Cerebellar cortex (tissue), 1 donor: ENCODE data around the gene PLSCR5.
A peak's percentile ranks its signal among the peaks of the same experiment; 100 is the strongest.

Source experiments
- DNase-seq: peaks from one replicate; pipeline ENCODE4 v3.0.0-alpha.2; 2015; ENCODE audit warnings: low spot score

The PLSCR5 gene

GRCh38 chr3:146605106-146605505 lies at the start of gene PLSCR5:
TSS of gene PLSCR5 (minus strand) at chr3:146605346. CDS start at chr3:146605212, 134 bp downstream.
- no peak for DNase-seq

- DNase-seq = no peak
These were observed 48.8 kb upstream of the PLSCR5 start for GRCh38 chr3:146653978-146654377.

- DNase-seq = no peak
These were observed 45.7 kb upstream of the PLSCR5 start for GRCh38 chr3:146650691-146651442.

GRCh38 chr3:146646261-146646660 lies 41.1 kb upstream of the PLSCR5 start:
- DNase-seq = no peak

- DNase-seq = peak; percentile 75
These were observed 36.1 kb upstream of the PLSCR5 start for GRCh38 chr3:146640955-146641867.

- peak; percentile 16 for DNase-seq
These were observed 35.2 kb upstream of the PLSCR5 start for GRCh38 chr3:146640361-146640760.

GRCh38 chr3:146638718-146639117 lies 33.6 kb upstream of the PLSCR5 start:
- no peak for DNase-seq

- no peak for DNase-seq
These were observed 32.7 kb upstream of the PLSCR5 start for GRCh38 chr3:146637871-146638270.

- no peak for DNase-seq
These were observed 31.7 kb upstream of the PLSCR5 start for GRCh38 chr3:146636881-146637280.

GRCh38 chr3:146634346-146634745 lies 29.2 kb upstream of the PLSCR5 start:
- DNase-seq = no peak

GRCh38 chr3:146628671-146629070 lies 23.5 kb upstream of the PLSCR5 start:
- no peak for DNase-seq

- DNase-seq = no peak
These were observed 21.4 kb upstream of the PLSCR5 start for GRCh38 chr3:146626403-146627122.

- DNase-seq = no peak
These were observed 20.1 kb upstream of the PLSCR5 start for GRCh38 chr3:146625186-146625775.

- no peak for DNase-seq
These were observed 16.6 kb upstream of the PLSCR5 start for GRCh38 chr3:146621723-146622122.

- no peak for DNase-seq
These were observed 6.9 kb upstream of the PLSCR5 start for GRCh38 chr3:146612015-146612414.

- DNase-seq = no peak
These were observed 6.0 kb upstream of the PLSCR5 start for GRCh38 chr3:146611096-146611495.

GRCh38 chr3:146598535-146598934 lies 6.6 kb downstream of the PLSCR5 start:
- no peak for DNase-seq

GRCh38 chr3:146594843-146595482 lies 10.2 kb downstream of the PLSCR5 start:
- no peak for DNase-seq

- no peak for DNase-seq
These were observed 11.4 kb downstream of the PLSCR5 start for GRCh38 chr3:146593776-146594175.

GRCh38 chr3:146590521-146590920 lies 14.6 kb downstream of the PLSCR5 start:
- no peak for DNase-seq

- peak; percentile 87 for DNase-seq
These were observed 15.1 kb downstream of the PLSCR5 start for GRCh38 chr3:146589899-146590508.
